GM19438 (cell line): ENCODE measurements around the gene PLXNA4.

Source experiments
- ATAC-seq: cut with Tn5 transposase; IDR thresholded peaks from one replicate; pipeline ENCODE4 v1.9.1; 2021; ENCODE audit warnings: low read depth; ENCODE audit not compliant: unreplicated experiment

The PLXNA4 gene

DNA sequence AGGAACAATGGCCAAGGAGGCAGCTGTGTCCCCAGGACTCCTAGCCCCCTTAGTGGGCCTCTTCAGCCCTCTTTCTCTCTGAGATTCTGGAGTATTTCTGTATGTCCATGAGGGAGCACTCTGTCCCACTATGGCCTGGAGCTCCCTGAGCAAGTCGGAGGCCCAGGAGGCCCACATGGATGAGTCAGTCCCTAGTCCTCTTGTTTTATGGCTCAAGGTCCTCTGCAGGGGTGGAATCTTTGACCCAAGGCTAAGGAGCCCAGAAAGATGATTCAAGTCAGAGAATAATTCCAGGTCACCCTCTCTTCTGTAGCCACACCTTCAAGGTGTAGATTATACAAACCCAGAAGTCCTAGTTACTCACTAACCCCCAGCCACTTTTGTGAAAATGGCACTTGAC, 125.6 kb downstream of the PLXNA4 start:
- no peak for ATAC-seq

DNA sequence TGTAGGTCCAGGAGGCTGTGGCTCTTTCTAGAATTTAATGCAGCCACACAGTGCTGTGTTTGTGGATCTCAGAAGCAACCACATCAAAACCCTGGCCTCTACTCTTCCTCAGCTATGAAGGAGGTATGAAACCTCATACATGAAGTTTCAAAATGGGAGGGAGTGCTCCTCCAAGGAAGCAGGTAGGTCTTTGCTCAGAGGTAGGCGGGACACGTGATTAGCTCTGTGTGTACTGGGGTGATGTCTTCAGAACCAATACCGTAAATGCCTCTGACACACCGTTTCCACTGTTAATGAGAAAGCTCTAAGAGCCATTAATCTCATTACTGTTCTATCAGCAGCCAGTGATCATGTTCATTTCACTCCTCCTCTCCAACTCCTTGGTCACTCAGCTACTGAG, 126.1 kb downstream of the PLXNA4 start:
- no peak for ATAC-seq

DNA sequence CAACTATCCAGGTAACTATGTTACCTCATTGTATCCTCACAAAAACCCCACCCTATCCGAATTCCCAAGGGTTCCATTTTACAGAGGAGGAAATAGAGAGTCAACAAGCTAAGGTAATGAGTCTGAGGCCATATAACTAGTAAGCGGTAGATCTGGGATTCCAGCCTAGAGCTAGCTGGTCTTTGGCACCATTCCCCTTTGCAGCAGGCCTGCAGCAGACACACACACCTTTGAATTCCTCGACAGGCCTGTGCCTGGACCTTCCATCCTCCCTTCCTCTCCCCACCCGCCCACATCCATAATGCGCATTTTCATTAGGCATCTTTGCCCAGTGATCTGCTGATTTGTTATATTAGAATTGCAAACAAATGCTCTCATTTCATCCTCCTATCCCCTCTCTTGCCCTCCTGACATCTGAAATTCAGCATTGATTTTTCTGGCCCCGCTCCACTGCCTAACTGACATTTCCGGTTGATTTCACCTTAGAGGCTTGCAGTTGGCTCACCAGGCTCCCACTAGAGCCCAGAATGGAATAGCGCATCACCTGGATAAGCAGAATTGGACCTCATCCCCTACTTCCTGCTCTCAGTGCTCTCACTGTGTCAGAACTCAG, 129.5 kb downstream of the PLXNA4 start:
- ATAC-seq: no peak

DNA sequence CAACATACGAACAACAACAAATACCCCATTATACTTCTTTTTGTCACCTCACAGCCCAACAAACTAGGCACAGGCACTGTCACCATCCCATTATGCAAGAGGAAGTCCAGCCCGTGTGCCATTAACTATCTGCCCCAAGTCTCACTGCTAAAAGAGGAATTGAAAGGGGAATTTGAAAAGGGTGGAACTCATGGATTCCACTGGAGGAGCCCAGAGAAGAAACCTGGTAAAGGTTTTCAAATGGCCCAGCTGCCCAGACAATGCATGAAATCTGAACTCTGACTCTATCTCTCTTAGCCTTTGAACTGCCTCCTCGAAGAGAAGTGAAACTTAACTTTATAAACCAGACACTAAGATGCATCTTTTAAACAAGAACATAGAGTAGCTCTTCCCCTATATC, 130.0 kb downstream of the PLXNA4 start:
- no peak for ATAC-seq

DNA sequence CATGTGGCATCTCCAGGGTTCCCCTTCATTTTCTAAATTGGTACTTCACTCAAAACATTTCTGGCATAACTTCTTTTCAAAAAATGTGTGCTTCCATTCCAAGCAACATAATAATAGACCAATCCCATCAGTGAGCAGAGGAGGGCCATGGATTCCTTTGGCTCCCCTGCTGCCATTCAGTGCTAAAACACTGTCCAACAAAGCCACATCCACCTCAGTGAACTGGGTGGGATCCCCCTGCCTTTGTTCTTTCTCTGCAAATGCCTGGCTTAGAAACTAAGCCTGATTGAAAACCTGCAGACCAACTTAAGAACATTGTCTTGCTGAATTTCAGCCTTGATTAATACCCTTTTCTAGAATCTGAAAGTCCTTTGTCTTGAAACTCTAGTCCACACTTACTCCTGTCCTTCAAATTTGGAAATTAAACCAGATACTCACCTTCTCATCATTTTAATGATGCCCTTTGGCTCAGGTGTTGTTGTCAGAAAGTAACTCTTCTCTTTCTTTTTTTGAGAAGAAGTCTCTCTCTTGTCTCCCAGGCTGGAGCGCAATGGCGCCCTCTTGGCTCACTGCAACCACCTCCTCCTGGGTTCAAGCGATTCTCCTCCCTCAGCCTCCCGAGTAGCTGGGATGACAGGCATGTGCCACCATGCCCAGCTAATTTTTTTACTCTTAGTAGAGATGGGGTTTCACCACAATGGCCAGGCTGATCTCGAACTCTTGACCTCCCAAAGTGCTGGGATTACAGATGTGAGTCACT, 132.3 kb downstream of the PLXNA4 start:
- ATAC-seq: no peak

DNA sequence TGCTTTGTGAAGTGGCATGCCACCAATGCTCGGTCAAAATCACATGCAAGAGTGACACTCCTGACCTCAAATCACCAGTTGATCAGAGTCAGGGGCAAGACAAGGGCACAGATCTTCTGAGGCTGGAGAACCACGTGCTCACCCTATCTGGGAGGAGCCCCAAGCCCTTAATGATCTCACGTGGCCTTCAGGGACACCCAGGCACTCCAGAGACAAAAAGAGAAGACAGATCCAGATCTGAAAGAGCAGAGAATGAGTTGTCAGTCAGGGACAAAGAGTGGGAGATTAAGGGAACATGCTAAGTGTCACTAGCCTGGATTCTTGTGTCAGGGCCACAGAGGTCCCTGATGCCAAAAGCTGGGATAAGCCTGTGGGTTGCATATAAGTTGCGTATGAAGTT, 134.3 kb downstream of the PLXNA4 start:
- ATAC-seq: no peak

DNA sequence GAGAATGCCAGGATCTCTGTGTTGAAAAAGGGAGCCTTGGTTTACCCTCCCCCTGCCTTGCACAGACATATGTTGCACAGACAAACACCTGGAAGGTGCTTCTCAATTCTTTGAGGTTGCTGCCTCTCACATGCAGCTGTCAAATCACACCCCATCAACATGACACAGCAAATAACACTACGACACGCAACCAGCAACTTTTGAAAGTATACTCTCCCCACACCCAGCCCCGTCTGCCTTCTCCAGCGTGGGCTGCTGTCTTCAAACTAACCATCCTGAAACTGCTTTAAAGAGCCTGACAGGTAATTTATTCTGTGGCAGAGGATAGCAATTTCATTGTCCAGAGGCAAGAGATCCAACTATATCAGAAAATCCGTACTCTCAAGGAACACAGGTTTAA, 136.1 kb downstream of the PLXNA4 start:
- no peak for ATAC-seq

DNA sequence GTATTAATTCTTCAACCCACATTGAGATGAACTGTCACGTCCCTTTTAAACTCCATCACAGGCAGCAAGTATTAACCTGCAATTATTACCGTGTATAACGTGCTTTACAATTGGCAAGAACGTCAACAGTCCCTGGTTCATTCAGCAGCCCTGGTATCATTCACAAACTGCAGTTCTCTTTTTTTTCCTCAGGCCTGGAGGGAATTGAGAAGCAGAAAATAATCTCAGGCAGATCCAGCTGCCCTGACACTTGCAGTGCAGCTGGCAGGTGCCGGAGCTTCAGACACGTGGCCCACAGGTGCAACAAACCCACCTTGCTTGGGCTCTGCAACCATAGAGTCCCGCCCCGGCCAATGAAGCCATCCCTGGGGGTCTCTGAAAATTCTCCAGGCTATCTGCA, 137.3 kb downstream of the PLXNA4 start:
- no peak for ATAC-seq

DNA sequence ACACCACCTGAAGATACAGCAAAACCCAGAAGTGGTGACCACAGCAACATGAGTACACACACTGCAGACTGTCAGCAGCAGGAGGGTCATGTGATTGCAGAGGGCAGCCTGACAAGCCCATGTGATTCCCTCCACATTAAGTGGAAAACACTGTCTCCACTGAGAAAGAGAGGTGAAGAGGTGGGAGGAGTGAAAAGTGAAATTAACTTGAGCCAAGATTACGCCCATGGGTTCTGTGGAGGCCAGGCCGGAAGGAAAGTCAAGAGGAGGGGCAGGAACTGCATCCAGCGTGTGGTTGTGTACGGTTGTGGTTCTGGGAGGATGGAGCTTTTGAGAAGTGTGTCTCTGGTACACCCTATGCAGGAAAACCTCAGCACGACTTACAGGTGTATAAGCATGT, 138.5 kb downstream of the PLXNA4 start:
- no peak for ATAC-seq

DNA sequence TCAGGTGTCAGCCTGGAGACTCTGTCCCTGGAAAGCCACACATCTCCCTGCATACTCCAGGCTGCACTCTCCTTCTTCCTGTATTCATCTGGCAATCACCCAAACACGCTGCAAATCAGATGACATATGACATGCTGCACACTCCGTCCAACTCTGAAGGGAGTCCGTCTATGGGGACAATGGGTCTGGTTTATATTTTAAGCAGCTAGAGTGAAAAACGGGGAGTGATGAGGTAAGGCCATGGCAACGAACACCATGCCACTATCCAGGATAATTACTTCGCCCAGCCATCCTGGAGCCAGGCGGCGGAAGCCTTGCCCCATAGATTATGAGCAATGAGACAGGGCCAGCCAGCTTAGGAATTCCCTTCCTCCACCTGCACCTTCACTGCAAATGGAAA, 140.1 kb downstream of the PLXNA4 start:
- no peak for ATAC-seq

DNA sequence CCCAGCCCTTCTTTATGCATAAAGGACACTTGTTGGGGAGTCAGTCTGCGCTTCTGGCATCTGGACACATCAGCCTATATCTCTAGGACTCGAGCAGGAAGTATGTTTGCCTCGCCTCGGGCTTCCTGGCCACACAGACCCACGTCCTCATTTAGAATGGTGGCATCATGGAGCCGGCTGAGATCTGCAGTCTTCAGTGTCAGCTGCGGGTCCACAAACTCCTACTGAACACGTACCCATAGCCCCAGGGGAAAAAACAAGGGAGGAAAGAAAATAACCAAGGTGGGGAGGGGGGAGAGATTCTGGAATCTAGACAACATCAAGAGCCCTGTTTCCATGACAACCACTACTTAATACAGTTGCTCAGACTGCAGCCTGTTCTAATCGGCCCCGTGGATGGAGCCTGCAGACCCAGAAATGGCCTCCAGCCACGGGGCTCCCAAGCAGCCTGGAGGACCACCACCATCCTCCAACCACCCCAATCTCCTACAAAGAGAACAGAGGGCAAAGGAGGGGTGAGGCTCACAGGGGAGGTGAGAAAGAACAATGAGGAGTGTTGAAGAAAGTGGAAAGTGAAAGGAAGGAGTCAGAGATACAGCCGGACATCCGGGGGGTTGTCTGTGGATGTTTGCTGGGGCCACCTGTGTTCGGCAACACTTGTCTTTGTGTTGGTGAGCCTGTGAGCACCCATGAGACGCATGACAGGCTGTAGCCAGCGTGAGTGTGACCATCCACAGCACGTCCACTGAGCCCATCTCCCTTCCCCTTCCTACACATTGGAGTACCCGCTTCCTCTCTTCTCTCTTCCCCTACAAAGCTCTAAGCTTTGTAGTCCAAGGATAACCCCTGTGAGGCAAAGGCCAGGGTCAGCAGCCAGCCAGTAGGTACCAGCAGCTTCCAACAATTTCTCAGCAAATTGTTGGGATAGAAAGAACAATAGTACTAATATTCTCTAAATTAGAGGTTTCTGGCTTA, 141.0 kb downstream of the PLXNA4 start:
- ATAC-seq: no peak

DNA sequence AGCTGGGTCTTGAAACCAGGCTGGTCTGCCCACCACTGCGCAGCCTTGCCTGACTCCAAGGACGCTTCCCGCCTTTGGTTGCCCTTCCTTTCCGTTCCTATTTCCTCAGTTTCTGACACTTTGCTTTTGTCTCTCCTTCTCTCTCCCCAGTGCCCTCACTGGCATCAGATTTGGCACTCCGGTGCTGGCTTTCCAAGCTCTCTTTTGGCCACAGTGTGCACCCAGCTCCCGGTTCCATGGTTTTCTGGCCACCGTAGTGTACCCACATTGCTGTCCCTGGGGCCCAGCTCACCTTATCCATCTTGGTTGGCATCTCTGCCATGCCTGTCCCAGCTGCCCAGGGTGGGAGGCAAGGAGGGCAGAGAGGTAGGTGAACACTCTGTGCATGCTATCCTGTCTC, 142.2 kb downstream of the PLXNA4 start:
- no peak for ATAC-seq

DNA sequence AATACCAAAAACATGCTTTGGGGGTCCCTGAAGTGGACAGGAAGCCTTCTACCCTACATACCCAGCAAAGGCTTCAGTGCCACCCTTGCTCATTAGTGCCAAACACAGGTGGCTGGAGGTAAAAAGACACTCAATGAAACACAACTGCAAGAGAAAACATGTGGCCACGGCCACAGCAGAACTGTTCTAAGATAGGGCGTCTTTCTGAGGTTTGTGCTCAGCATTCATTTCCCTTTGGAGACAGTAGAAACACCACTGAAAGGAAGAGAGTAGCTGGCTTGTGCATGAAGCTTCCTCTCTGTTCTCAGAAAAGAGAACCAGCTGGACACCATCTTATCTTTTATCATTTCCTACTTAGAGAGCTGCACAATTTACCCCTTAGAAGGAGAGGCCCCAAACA, 143.0 kb downstream of the PLXNA4 start:
- no peak for ATAC-seq

DNA sequence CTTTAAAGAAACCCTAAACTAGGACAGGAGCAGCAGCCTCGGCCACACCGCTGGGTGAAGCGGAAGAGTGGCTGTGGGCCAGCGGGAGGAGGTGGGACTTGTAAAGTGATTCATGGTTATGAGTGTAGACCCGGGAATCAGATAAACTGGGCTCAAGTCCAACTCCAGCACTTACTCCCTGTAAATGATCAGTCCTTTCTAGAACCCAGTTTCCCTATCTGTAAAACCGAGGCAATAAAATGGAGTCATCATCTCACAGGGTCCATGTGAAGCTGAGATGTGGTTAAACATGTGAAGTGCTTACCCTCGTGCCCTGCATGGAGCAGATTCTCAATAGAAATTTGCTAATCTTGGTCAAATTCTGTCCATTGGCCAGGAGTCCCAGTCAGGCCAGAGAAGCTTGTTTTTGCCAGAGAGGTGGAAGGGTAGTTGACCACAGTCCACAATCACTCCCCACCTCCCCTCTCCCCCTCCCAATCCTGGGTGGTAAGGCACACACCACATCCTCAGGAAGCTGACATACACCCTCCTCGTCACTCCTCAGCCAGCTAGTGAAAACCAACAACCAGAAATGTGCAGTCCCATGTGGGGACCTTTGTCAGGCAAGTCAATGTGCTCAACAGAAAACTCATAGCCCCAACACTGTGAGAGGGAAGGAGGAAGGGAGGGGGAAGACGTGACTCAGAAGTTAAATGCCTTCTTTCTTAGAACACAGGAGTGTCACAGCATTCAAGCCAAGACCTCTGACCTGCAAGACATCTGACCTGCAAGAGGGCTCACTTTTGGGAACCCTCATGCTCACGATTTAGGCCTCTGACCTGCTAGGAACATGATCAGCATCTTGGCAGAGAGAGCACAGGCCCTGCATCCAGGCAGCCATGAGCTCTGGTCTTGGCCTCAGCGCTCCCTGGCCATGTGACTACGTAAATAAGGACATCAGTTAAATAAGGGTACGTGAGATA, 145.1 kb downstream of the PLXNA4 start:
- no peak for ATAC-seq

DNA sequence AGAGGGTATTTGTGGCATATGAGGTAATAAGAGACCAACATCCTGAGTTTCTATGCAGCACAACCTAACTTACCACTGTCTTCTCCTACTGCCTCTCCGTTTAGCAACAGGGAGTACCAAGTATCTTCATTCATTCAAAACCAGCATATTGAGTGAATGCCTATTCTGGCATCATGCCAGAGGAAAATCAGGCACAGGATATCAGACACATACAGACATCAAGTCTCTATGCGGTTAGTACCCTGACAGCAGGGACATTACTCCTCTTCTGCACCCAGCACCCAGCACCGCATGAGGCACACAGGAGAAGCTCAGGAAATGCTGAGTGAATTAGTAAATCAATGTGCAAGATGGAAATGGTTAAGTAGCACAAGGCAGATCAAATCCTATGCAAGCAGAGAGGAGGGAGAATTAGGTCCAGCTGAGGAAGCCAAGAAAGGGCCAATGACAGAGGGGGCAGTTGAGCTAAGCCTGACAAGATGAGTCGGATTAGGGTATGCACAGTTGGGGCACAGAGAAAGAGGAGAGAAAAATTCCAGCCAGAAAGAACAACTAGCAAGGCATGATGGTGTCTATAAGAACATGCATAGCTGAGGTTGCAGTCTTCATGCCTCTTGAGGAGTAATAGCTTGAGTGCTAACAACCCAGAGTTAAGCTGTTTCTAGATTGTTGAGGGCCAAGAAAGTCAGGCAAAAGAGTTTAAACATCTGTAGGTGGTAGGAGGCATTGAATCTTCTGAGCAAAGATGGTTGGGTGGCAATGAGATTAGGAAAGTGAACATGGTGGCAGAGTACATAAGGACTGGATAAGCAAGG, 146.0 kb downstream of the PLXNA4 start:
- ATAC-seq: no peak

DNA sequence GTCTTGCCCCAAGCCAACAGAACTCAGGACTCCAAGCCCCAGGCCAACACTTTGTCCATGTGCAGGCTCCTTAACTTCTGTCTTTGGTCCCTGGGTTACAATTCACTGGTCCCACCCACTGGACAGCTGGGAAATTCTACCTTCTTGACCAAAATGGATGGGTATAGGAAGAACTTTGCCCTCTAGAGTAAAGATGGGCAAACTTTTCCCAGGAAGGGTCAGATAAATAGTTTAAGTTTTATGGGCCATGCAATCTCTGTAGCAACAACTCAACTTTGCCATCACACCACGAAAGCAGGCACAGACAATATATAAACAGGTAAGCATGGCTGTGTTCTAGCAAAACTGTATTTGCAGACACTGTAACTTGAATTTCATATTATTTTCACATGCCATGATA, 147.1 kb downstream of the PLXNA4 start:
- ATAC-seq: no peak

DNA sequence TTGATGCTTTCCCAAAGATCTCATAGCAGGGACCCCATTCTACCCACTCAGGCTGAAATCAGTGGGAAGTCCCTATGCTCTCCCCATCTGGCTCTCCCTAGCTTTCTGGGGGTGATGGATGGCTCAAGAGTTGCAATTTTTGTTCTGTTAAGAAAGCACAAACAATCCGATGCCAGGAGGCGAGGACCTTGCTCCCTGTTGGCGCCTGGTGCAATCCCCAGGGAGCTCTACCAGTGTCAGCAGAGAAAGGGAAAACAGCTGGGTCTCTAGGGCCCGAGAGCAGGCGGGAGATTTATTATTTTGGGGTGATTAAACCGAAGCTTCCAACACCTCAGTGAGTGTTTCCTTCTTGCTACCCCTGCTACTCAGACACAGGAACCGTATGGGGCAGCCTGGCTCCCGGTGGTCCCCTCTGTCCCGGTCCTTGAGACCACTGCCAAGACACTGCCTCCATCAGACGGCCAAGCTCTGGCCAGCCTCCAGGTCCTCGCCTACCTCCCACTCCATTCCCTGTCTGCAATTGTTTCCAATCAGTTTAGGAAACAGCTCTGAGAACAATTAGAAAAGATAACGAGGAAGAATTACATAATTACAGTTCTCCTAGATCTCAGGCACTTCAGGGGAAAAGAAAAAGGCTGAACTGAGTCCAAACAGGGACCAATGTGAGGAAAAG, 147.9 kb downstream of the PLXNA4 start:
- ATAC-seq: no peak

DNA sequence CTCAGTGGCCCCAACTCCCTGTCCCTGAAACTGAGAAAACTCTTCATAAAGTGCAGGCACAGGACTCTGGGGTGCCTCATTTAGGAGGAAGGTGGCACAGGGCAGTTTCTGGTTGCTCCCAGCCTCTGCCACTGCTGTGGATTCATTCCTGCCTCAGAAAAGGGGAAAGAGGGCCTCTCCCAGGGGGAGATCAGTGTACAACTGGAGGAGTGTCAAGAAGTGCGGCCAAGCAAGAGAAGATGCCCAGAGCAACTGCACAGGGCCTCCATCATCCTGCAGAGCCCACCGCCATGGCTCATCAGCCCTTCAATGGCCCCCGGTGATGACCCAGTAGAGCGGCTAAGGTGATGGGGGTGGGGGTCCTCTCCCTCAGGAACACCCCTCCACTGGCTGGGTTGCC, 150.3 kb downstream of the PLXNA4 start:
- no peak for ATAC-seq
